SKM-1 treated with dmso at 0.1 percent for 144 hours (cell line): ENCODE measurements around the gene VAV2.

Source experiments
- DNase-seq: peaks from one replicate; lab custom pipeline; 2025; ENCODE audit not compliant: unreplicated experiment; lab: John Stamatoyannopoulos, UW

VAV2 gene

GRCh38 chr9:133955821-133956411 is 36.2 kb downstream of the VAV2 start:
- no peak for DNase-seq

GRCh38 chr9:133954862-133955529 is 37.1 kb downstream of the VAV2 start:
- DNase-seq, result no peak

GRCh38 chr9:133953976-133954709 is 38.0 kb downstream of the VAV2 start:
- no peak for DNase-seq

GRCh38 chr9:133953621-133953975 is 38.5 kb downstream of the VAV2 start:
- no peak for DNase-seq

- DNase-seq, result no peak
Measured at GRCh38 chr9:133952598-133953550, 39.2 kb downstream of the VAV2 start.

- DNase-seq, result no peak
Measured at GRCh38 chr9:133951265-133951664, 40.9 kb downstream of the VAV2 start.

GRCh38 chr9:133950629-133951111 is 41.5 kb downstream of the VAV2 start:
- no peak for DNase-seq

- DNase-seq, result no peak
Measured at GRCh38 chr9:133950192-133950591, 41.9 kb downstream of the VAV2 start.

GRCh38 chr9:133949486-133950061 is 42.5 kb downstream of the VAV2 start:
- no peak for DNase-seq

GRCh38 chr9:133948561-133949485 is 43.3 kb downstream of the VAV2 start:
- DNase-seq, result no peak

GRCh38 chr9:133948131-133948530 is 44.0 kb downstream of the VAV2 start:
- DNase-seq, result no peak

- DNase-seq, result no peak
Measured at GRCh38 chr9:133946840-133947486, 45.2 kb downstream of the VAV2 start.

GRCh38 chr9:133945977-133946753 is 46.0 kb downstream of the VAV2 start:
- DNase-seq, result no peak

GRCh38 chr9:133945314-133945975 is 46.7 kb downstream of the VAV2 start:
- no peak for DNase-seq

- no peak for DNase-seq
Measured at GRCh38 chr9:133944746-133945135, 47.4 kb downstream of the VAV2 start.

- DNase-seq, result no peak
Measured at GRCh38 chr9:133943781-133944745, 48.1 kb downstream of the VAV2 start.
